Ecto neural progenitor cell (in vitro differentiated cells): ENCODE measurements around the gene MUC3A.
"Not testable (repeated sequence)": the region's sequence is repeated elsewhere in the genome, so short reads cannot be mapped to it uniquely, and the experiment has no call there.

Source experiments
- DNase-seq: peaks from one replicate; pipeline ENCODE4 v3.0.0-alpha.2; 2018; ENCODE audit warnings: low spot score

Gene MUC3A

GRCh38 chr7:100949227-100949932 is at the start of gene MUC3A:
MUC3A (plus strand) TSS chr7:100949534; CDS start chr7:100949625, 91 bp downstream.
- DNase-seq: peak; percentile 49

- DNase-seq: no peak
These were observed 48.4 kb upstream of the MUC3A start for GRCh38 chr7:100900978-100901377.

GRCh38 chr7:100901921-100902332 is 47.4 kb upstream of the MUC3A start:
- no peak for DNase-seq

DNA sequence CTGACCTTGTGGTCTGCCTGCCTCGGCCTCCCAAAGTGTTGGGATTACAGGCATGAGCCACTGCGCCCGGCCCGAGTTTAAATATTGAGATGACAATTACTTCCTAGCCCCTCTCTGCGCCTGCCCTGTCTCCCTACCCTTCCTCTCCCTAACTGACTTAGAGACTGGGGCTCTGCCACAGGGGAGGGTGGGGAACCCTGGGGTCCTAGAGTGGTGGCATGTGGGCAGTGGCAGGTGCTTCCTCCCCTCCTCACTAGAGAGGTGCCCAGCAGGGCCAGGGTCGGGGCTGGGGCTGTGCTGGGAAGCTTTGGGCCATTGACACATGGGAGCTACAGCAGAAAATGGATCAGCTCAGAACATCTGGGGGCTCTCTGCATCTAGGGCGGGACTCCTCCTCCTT is 46.7 kb upstream of the MUC3A start:
- no peak for DNase-seq

- no peak for DNase-seq
These were observed 40.8 kb upstream of the MUC3A start for GRCh38 chr7:100908512-100908911.

DNA sequence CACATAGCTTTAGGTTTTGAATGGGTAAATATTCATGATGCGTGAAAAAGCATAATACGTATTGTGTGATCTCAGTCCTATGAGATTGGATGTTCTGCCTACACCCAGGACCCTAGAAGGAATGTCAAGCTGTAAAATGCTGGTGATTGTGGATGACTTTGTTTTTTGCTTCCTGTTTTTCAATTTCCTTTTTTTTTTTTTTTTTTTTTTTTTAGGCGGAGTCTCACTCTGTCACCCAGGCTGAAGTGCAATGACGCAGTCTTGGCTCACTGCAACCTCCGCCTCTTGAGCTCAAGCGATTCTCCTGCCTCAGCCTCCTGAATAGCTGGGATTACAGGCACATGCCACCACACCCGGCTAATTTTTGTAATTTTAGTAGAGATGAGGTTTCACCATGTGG is 38.9 kb upstream of the MUC3A start:
- not testable (repeated sequence) for DNase-seq

DNA sequence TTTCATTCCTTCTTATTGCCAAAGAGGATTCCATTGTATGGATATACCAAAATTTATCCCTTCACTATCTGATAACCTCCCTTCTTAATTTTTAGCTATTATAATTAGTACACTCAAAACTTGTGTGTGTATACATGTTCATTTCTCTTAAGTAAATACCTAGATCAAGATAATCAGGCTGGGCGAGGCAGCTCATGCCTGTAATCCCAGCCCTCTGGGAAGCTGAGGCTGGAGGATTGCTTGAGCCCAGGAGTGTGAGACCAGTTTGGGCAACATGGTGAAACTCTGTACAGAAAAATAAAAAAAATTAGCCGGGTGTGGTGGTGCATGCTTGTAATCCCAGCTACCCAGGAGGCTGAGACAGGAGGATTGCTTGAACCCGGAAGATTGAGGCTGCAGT is 37.9 kb upstream of the MUC3A start:
- no peak for DNase-seq

GRCh38 chr7:100914208-100914878 is 35.0 kb upstream of the MUC3A start:
- no peak for DNase-seq

DNA sequence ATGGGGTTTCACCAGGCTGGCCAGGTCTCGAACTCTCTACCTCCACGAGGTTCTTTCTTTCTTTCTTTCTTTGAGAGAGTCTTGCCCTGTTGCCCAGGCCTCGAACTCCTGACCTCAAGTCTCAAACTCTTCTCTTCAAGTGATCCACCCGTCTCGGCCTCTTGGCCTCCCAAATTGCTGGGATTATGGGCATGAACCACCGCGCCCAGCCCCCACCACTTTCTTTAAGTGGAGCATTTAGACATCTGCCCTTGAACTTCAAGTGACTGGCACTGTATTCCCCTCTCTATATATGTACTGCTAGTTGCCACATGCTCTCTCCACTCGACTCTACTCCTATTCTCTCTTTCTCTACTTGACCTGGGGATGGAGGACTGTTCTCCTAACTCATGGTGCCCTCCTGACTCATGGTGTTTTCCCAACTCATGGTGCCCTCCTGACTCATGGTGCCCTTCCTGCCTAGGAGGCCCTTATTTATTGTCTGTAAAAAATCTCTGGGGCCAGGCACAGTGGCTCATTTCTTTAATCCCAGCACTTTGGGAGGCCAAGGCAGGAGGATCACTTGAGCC is 34.4 kb upstream of the MUC3A start:
- no peak for DNase-seq

DNA sequence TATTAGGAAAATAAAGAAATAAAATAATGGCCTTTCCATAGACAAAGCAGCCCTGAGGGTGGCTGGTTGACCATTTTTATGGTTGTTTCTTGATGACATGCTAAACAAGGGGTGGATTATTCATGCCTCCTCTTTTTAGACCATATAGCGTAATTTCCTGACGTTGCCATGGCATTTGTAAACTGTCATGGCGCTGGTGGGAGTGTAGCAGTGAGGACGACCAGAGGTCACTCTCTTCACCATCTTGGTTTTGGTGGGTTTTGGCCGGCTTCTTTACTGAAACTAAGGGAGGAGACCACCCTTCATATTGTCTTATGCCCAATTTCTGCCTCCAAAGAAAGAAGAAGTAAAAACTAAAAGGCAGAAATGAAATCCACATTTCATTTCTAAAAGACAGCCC is 30.0 kb upstream of the MUC3A start:
- not testable (repeated sequence) for DNase-seq

DNA sequence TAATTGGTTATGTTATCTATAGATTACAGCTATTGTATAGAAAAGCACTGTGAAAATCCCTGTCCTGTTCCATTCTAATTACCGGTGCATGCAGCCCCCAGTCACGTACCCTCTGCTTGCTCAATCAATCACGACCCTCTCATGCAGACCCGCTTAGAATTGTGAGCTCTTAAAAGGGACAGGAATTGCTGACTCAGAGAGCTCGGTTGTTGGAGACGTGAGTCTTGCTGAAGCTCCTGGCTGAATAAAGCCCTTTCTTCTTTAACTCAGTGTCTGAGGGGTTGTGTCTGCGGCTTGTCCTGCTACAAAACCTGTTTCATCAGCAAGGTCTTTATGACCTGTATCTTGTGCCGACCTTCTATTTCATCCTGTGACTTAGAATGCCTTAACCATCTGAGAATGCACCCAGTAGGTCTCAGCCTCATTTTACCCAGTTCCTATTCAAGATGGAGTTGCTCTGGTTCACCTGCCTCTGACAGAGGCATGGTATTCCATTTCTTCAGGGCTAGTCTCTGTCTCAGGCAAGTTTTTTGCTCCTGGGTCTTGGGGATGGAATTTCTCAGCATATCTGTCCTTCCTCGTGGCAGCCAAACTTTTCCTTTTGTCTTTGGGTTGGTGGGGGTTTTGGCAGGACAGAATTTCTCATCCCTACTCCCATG is 29.4 kb upstream of the MUC3A start:
- not testable (repeated sequence) for DNase-seq

GRCh38 chr7:100921039-100921438 is 28.3 kb upstream of the MUC3A start:
- no peak for DNase-seq

GRCh38 chr7:100923616-100924015 is 25.7 kb upstream of the MUC3A start:
- DNase-seq: not testable (repeated sequence)

- DNase-seq: no peak
These were observed 19.5 kb upstream of the MUC3A start for GRCh38 chr7:100929808-100930174.

DNA sequence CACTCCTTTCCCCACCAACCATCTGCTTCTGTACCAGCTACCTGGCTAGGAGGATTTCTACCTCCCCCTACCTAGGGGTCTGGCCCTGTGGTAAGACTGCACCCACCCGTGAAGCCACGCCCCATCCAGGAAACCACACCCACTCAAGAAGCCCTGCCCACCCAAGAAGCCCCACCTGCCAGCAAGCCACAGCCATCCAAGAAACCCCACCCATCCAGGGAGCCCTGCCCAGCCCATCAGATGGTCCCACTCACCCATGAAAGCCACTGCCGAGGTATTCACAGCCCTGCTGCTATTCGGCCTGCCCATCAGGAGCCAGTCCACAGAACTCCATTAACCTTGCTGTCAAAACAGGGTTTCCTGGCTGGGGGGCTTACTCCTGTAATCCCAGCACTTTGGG is 15.6 kb upstream of the MUC3A start:
- no peak for DNase-seq

DNA sequence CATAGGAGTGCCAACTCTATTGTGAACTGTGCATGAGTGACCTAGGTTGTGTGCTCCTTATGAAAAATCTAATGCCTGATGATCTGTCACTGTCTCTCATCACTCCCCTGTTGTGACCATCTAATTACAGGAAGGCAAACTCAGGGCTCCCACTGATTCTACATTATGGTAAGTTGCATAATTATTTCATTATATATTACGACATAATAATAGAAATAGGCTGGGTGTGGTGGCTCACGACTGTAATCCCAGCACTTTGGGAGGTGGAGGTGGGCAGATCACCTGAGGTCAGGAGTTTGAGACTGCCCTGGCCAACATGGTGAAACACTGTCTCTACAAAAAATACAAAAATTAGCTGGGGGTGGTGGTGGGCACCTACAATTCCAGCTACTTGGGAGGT is 14.0 kb upstream of the MUC3A start:
- not testable (repeated sequence) for DNase-seq

DNA sequence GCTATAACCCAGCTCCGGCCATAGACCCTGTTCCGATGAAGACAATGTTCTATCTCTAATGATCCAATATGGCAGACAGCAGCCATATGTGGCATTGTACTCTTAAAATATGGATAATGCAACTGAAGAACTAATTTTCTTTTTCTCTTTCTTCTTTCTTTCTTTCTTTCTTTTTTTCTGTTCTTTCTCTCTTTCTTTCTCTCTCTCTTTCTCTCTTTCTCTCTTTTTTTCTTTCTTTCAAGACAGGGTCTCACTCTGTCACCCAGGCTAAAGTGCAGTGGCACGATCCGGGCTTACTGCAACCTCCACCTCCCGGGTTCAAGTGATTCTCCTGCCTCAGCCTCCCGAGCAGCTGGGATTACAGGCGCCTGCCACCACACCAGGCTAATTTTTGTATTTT is 13.2 kb upstream of the MUC3A start:
- DNase-seq: not testable (repeated sequence)

- DNase-seq: no peak
These were observed 7.1 kb upstream of the MUC3A start for GRCh38 chr7:100942045-100942774.

- no peak for DNase-seq
These were observed 5.6 kb upstream of the MUC3A start for GRCh38 chr7:100943693-100944092.

DNA sequence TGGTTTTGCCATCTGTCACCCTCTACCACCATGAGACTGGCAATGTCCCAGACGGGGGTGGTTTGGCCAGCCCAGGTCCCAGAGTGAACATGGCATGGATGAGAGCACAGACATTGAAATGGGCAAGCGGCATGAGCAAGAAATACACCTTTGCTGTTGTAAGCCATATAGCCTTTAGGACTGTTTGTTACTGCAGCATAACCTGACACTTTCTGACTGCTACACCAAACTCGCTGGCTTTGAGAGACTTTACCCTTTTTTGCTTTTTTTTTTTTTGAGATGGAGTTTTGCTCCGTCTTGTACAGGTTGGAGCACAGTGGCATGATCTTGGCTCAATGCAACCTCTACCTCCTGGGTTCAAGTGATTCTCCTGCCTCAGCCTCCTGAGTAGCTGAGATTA is 5.2 kb upstream of the MUC3A start:
- no peak for DNase-seq

DNA sequence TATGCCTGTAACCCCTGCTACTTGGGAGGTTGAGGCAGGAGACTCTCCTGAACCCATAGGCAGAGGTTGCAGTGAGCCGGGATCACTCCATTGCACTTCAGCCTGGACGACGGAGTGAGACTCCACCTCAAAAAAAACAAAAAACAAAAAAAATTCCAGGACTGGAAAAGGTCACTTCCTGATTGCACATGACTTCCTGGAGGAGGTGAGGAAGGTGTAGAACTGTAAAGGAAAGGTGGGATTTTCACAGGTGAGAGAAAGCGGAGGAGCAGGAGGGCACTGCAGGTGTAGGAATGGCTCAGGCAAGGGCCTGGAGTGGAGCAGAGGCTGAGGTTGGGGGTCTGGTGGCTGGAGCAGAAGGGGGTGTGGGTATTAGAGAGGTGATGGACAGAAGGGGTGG is 3.2 kb upstream of the MUC3A start:
- DNase-seq: no peak

- no peak for DNase-seq
These were observed 2.5 kb upstream of the MUC3A start for GRCh38 chr7:100946766-100947365.
